K562 (cell line): ENCODE data around the gene TMEM217. TPM values are rescaled to one million over a fixed set of nuclear protein-coding genes. Genes with fewer than 3 reads are reported as not detected.

ENCODE experiments used
- CGGBP1 ChIP-seq: fragments of 250-450 bp; sonication (Bioruptor Pico); IDR thresholded peaks from 2 replicates; pipeline ENCODE4 v1.9.0; 2021; ENCODE audit warnings: mild to moderate bottlenecking
- ETV6 ChIP-seq, 3 experiments: fragments of 150-350 bp in 1 of 3; sonication (generic) in 1 of 3; formaldehyde crosslinking in 1 of 3; IDR thresholded peaks; 2 replicates each; pipeline versions ENCODE4 v1.6.1 to v1.8.0; 2014 to 2022; ENCODE audit warnings: borderline replicate concordance in 2 of 3, low read depth in 2 of 3, antibody characterized with exemption in 1 of 3, low read length in 1 of 3, mild to moderate bottlenecking in 1 of 3, missing genetic modification reagents in 1 of 3
- HDAC6 ChIP-seq: IDR thresholded peaks from 2 replicates; pipeline ENCODE4 v1.6.1; 2012; ENCODE audit warnings: low read depth, mild to moderate bottlenecking, control low read depth, inconsistent platforms, low read length, moderate library complexity
- HLTF ChIP-seq: fragments of 450-650 bp; IDR thresholded peaks from 2 replicates; pipeline ENCODE4 v1.6.1; 2016
- ILF3 ChIP-seq: fragments of 450-650 bp; IDR thresholded peaks from 2 replicates; pipeline ENCODE4 v1.6.1; 2018; ENCODE audit warnings: antibody characterized with exemption, mild to moderate bottlenecking, moderate library complexity, borderline replicate concordance
- POLR2G ChIP-seq: fragments of 200-400 bp; formaldehyde crosslinking; IDR thresholded peaks from 2 replicates; pipeline ENCODE4 v1.6.1; 2017; ENCODE audit warnings: low read depth, mild to moderate bottlenecking, antibody characterized with exemption, low read length, moderate library complexity
- PRPF4 ChIP-seq: fragments of 200-400 bp; formaldehyde crosslinking; IDR thresholded peaks from one replicate; pipeline ENCODE4 v1.6.1; 2017; ENCODE audit warnings: low read length, low read depth, mild to moderate bottlenecking; ENCODE audit not compliant: insufficient read depth, poor library complexity, severe bottlenecking
- RBM39 ChIP-seq: fragments of 200-400 bp; formaldehyde crosslinking; optimal IDR thresholded peaks from 2 replicates; pipeline ENCODE3; 2018; ENCODE audit warnings: low read depth, low read length
- SNRNP70 ChIP-seq: fragments of 200-400 bp; formaldehyde crosslinking; optimal IDR thresholded peaks from 2 replicates; pipeline ENCODE3; 2017; ENCODE audit warnings: low read depth, low read length
- TFAP4 ChIP-seq: sonication (generic); formaldehyde crosslinking; IDR thresholded peaks from 2 replicates; pipeline ENCODE4 v1.8.0; 2022; ENCODE audit warnings: missing genetic modification reagents, mild to moderate bottlenecking, moderate library complexity, borderline replicate concordance
- ZBTB40 ChIP-seq, 2 experiments: fragments of 450-650 bp in 1 of 2; sonication (generic) in 1 of 2; formaldehyde crosslinking in 1 of 2; IDR thresholded peaks; 2 replicates each; pipeline versions ENCODE4 v1.7.1 to v1.9.0; 2016 to 2022; ENCODE audit warnings: inconsistent platforms in 1 of 2, mild to moderate bottlenecking in 1 of 2, missing genetic modification reagents in 1 of 2
- ZNF316 ChIP-seq: fragments of 450-650 bp; IDR thresholded peaks from 2 replicates; pipeline ENCODE4 v1.6.1; 2016
- polyA plus RNA-seq, 8 experiments: library from polyadenylated mRNA; depleted of rRNA in 4 of 8; stranded (reverse) in 5 of 8; unstranded in 3 of 8; fragments of >200 nt; fragmentation: Nextera tagmentation in 2 of 8; fragmentation: Illumina TruSeq in 1 of 8; extraction: Ambion mirVana in 2 of 8; extraction: Trizol in 1 of 8; gene quantifications; 2 replicates each; pipeline versions ENCODE4 v1.2.1 to v1.2.3, GENCODE V29; 2011 to 2014; ENCODE audit warnings: inconsistent platforms in 1 of 8, missing spikeins in 1 of 8
- total RNA-seq, 7 experiments: library from RNA; depleted of rRNA in 6 of 7; stranded (reverse); fragments of >200 nt in 6 of 7; fragmentation: Illumina TruSeq in 2 of 7; extraction: Trizol in 2 of 7; gene quantifications; 2 replicates each; pipeline versions ENCODE4 v1.2.1 to v1.2.3, GENCODE V29; 2011 to 2021; ENCODE audit warnings: low replicate concordance in 1 of 7
- TF ChIP-seq, protein P1 (sequence below): fragments of 250-450 bp; sonication (Bioruptor Pico); IDR thresholded peaks from 2 replicates; pipeline ENCODE4 v1.5.0; 2020; ENCODE audit warnings: mild to moderate bottlenecking, borderline replicate concordance

TMEM217 gene
- total and polyA plus RNA-seq, 9 of the 15 experiments (the other 6 are each of a cell fraction or from before 2014, with no cell fraction given), result 1.3 to 8.0 (median 1.9) TPM

- peak; percentile 98 for TF ChIP-seq POLR2G
- TF ChIP-seq ZNF316, result peak; percentile 11; the same call in 1 of the 2 replicates
- TF ChIP-seq, protein P1, sequence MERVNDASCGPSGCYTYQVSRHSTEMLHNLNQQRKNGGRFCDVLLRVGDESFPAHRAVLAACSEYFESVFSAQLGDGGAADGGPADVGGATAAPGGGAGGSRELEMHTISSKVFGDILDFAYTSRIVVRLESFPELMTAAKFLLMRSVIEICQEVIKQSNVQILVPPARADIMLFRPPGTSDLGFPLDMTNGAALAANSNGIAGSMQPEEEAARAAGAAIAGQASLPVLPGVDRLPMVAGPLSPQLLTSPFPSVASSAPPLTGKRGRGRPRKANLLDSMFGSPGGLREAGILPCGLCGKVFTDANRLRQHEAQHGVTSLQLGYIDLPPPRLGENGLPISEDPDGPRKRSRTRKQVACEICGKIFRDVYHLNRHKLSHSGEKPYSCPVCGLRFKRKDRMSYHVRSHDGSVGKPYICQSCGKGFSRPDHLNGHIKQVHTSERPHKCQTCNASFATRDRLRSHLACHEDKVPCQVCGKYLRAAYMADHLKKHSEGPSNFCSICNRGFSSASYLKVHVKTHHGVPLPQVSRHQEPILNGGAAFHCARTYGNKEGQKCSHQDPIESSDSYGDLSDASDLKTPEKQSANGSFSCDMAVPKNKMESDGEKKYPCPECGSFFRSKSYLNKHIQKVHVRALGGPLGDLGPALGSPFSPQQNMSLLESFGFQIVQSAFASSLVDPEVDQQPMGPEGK (CRISPR knock-in tag), result no peak
- TF ChIP-seq HDAC6, result no peak
- no peak for TF ChIP-seq CGGBP1 (CRISPR knock-in tag)
- TF ChIP-seq ZBTB40 (IDR thresholded peaks at IDR 0.05), result no peak
- TF ChIP-seq ZBTB40 (CRISPR knock-in tag; IDR thresholded peaks at IDR 0.05), result 0 out of 2 replicates have a peak, but pooled peaks have one; percentile 32
- TF ChIP-seq SNRNP70, result no peak
- 0 out of 4 replicates have a peak, but pooled peaks of 1 of the 2 experiments have one; percentile 18 for TF ChIP-seq ETV6 (IDR thresholded peaks at IDR 0.05; ENCODE audit: borderline replicate concordance in 1 of 2, low read depth in 2 of 2, low read length in 1 of 2)
- TF ChIP-seq ETV6 (CRISPR knock-in tag; IDR thresholded peaks at IDR 0.05; ENCODE audit: borderline replicate concordance), result no peak
- no peak for TF ChIP-seq RBM39
- peak; percentile 97 for TF ChIP-seq TFAP4
- TF ChIP-seq ILF3, result no peak; the same call in 1 of the 2 replicates
- TF ChIP-seq HLTF, result peak; percentile 74; the same call in 1 of the 2 replicates
- no peak for TF ChIP-seq PRPF4
Observed at GRCh38 chr6:37257634-37258404, at the start of gene TMEM217, which contains the start of gene TBC1D22B (continued).
